IMR-90 (cell line): Measurements from ENCODE around the gene EHBP1.

Experiments
- CEBPB ChIP-seq: IDR thresholded peaks from 2 replicates; pipeline ENCODE4 v1.6.1; 2012; ENCODE audit warnings: low read depth, low read length, improper control_type of control experiment
- FOS ChIP-seq: fragments of 150-350 bp; IDR thresholded peaks from 2 replicates; pipeline ENCODE4 v1.6.1; 2016; ENCODE audit warnings: low read depth, low read length
- POLR2A ChIP-seq: IDR thresholded peaks from 2 replicates; pipeline ENCODE4 v1.6.1; 2012; ENCODE audit warnings: mild to moderate bottlenecking, low read depth, low read length
- RCOR1 ChIP-seq: IDR thresholded peaks from 2 replicates; pipeline ENCODE4 v1.6.1; 2012; ENCODE audit warnings: mild to moderate bottlenecking, low read length, improper control_type of control experiment; ENCODE audit not compliant: insufficient replicate concordance
- RFX5 ChIP-seq: IDR thresholded peaks from 2 replicates; pipeline ENCODE4 v1.8.0; 2012; ENCODE audit warnings: low read depth, mild to moderate bottlenecking, low read length, moderate library complexity
- TF ChIP-seq, protein P1 (sequence below): conservative IDR thresholded peaks from 2 replicates; pipeline ENCODE4 v1.5.1; 2012; ENCODE audit warnings: mild to moderate bottlenecking, low read depth, low read length, improper control_type of control experiment
- TF ChIP-seq, protein P2 (sequence below): fragments of 150-350 bp; IDR thresholded peaks from 2 replicates; pipeline ENCODE4 v1.6.1; 2017; ENCODE audit warnings: mild to moderate bottlenecking, antibody characterized with exemption, low read length, low read depth

DNA sequence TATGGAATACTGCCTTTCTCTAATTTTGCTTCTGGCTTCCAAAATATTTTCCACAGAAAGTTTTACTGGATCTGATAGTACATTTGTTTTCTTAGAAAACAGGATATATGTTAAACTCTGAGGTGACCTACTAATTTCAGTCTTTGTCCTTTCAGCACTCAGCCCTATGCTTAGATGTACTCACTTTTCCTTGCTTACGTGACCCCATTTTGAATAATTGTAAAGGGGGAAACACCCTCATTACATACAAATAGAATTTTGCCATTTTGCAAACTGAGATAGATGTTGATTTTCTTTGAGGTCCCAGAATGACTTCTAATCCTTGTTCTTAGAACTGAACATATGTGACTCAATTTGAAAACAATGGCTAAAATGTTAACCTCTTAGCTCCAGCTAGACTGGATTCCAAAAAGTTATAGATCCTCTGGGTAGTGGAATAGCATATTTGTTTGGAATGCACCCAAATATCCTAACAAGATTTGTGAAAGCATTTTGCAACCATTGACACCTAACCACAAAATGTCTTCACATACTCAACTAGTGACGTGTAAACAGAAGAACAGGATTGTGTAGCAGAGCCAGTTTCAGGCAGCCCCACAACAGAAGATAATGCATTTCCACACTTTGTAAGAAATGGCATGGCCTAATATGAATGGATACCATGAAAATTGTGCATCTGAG, 44.8 kb upstream of the EHBP1 start:
- TF ChIP-seq, protein P1, sequence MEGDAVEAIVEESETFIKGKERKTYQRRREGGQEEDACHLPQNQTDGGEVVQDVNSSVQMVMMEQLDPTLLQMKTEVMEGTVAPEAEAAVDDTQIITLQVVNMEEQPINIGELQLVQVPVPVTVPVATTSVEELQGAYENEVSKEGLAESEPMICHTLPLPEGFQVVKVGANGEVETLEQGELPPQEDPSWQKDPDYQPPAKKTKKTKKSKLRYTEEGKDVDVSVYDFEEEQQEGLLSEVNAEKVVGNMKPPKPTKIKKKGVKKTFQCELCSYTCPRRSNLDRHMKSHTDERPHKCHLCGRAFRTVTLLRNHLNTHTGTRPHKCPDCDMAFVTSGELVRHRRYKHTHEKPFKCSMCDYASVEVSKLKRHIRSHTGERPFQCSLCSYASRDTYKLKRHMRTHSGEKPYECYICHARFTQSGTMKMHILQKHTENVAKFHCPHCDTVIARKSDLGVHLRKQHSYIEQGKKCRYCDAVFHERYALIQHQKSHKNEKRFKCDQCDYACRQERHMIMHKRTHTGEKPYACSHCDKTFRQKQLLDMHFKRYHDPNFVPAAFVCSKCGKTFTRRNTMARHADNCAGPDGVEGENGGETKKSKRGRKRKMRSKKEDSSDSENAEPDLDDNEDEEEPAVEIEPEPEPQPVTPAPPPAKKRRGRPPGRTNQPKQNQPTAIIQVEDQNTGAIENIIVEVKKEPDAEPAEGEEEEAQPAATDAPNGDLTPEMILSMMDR, result no peak
- no peak for TF ChIP-seq RFX5
- TF ChIP-seq POLR2A, result no peak
- TF ChIP-seq CEBPB, result peak; percentile 86
- no peak for TF ChIP-seq FOS
- no peak for TF ChIP-seq RCOR1
- TF ChIP-seq, protein P2, sequence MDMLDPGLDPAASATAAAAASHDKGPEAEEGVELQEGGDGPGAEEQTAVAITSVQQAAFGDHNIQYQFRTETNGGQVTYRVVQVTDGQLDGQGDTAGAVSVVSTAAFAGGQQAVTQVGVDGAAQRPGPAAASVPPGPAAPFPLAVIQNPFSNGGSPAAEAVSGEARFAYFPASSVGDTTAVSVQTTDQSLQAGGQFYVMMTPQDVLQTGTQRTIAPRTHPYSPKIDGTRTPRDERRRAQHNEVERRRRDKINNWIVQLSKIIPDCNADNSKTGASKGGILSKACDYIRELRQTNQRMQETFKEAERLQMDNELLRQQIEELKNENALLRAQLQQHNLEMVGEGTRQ, result no peak
